IMR-90 (cell line): Measurements from ENCODE around the gene ACOX1. TPM values are rescaled to one million over a fixed set of nuclear protein-coding genes. Genes with fewer than 3 reads are reported as not detected.

Experiments
- ATAC-seq: fragments of 200-7000 bp; cut with Tn5 transposase; 2 replicates; pipeline ENCODE4 v1.9.1; 2020; ENCODE audit warnings: low read depth, mild to moderate bottlenecking, moderate library complexity
- BruUV-seq: library from RNA; stranded (reverse); fragments of 400-500 nt; replicated peaks from 2 replicates; lab custom pipeline; 2021; lab: Mats Ljungman, UMichigan
- CTCF ChIA-PET: fragments of 300-600 bp; formaldehyde crosslinking; extraction: SDS; loops from one replicate; lab custom pipeline; 2021; ENCODE audit warnings: antibody characterized with exemption; lab: Yijun Ruan, JAX
- POLR2A ChIA-PET: fragments of 300-600 bp; sonication (Branson Sonifier 250); formaldehyde crosslinking; loops from one replicate; lab custom pipeline; 2022; ENCODE audit warnings: antibody characterized with exemption; ENCODE audit not compliant: unreplicated experiment; lab: Charles Lee
- DNase-seq: peaks from one replicate; pipeline ENCODE4 v3.0.0; 2013
- H2AFZ ChIP-seq: replicated peaks from 2 replicates; pipeline ENCODE3; 2013; ENCODE audit warnings: low read length, mild to moderate bottlenecking; ENCODE audit not compliant: poor library complexity
- H2AK5ac ChIP-seq: 2 replicates; pipeline ENCODE4 v1.6.1; 2013; ENCODE audit warnings: low read depth, low read length, inconsistent platforms
- H2AK9ac ChIP-seq: replicated peaks from 2 replicates; pipeline ENCODE3; 2013; ENCODE audit warnings: mild to moderate bottlenecking, low read depth, low read length, moderate library complexity; ENCODE audit not compliant: poor library complexity
- H2BK120ac ChIP-seq: 2 replicates; pipeline ENCODE4 v1.6.1; 2013; ENCODE audit warnings: low read depth, low read length, inconsistent platforms
- H2BK15ac ChIP-seq: 3 replicates; pipeline ENCODE4 v1.6.1; 2013; ENCODE audit warnings: low read depth, low read length, inconsistent platforms
- H2BK20ac ChIP-seq: 2 replicates; pipeline ENCODE4 v1.6.1; 2013; ENCODE audit warnings: low read depth, mild to moderate bottlenecking, inconsistent platforms, low read length, moderate library complexity
- H2BK5ac ChIP-seq: 2 replicates; pipeline ENCODE4 v1.6.1; 2013; ENCODE audit warnings: mild to moderate bottlenecking, low read depth, low read length, inconsistent platforms; ENCODE audit not compliant: poor library complexity, severe bottlenecking
- H3K14ac ChIP-seq: replicated peaks from 2 replicates; pipeline ENCODE4 v1.6.1; 2013; ENCODE audit warnings: low read depth, low read length, inconsistent platforms
- H3K18ac ChIP-seq: 2 replicates; pipeline ENCODE4 v1.6.1; 2013; ENCODE audit warnings: low read depth, low read length, control low read depth
- H3K23ac ChIP-seq: 2 replicates; pipeline ENCODE4 v1.6.1; 2013; ENCODE audit warnings: low read depth, low read length, inconsistent platforms
- H3K27ac ChIP-seq: 2 replicates; pipeline ENCODE4 v1.5.1; 2013; ENCODE audit warnings: mild to moderate bottlenecking, control low read depth, low read length; ENCODE audit not compliant: insufficient read depth
- H3K27me3 ChIP-seq: 2 replicates; pipeline ENCODE4 v1.6.1; 2013; ENCODE audit warnings: low read length; ENCODE audit not compliant: control insufficient read depth, insufficient read depth
- H3K36me3 ChIP-seq: 2 replicates; pipeline ENCODE4 v1.6.1; 2013; ENCODE audit warnings: low read length, mixed read lengths; ENCODE audit not compliant: control insufficient read depth, insufficient read depth
- H3K4ac ChIP-seq: 2 replicates; pipeline ENCODE4 v1.6.1; 2013; ENCODE audit warnings: low read depth, low read length, inconsistent platforms
- H3K4me1 ChIP-seq: 2 replicates; pipeline ENCODE4 v1.6.1; 2013; ENCODE audit warnings: low read length, mixed read lengths; ENCODE audit not compliant: control insufficient read depth, insufficient read depth
- H3K4me2 ChIP-seq: 2 replicates; pipeline ENCODE4 v1.6.1; 2013; ENCODE audit warnings: low read depth, mild to moderate bottlenecking, control low read depth, low read length, moderate library complexity
- H3K4me3 ChIP-seq: 2 replicates; pipeline ENCODE4 v1.5.1; 2013; ENCODE audit warnings: low read depth, mild to moderate bottlenecking, control low read depth, low read length, moderate library complexity; ENCODE audit not compliant: insufficient read depth
- H3K56ac ChIP-seq: 2 replicates; pipeline ENCODE4 v1.6.1; 2013; ENCODE audit warnings: low read length, inconsistent platforms; ENCODE audit not compliant: insufficient read depth; ENCODE audit errors: extremely low read depth
- H3K79me1 ChIP-seq, 2 experiments: 2 replicates each; pipeline ENCODE4 v1.6.1; 2013; ENCODE audit warnings: low read length in 2 of 2, inconsistent platforms in 1 of 2, low read depth in 1 of 2
- H3K9ac ChIP-seq: 2 replicates; pipeline ENCODE4 v1.6.1; 2013; ENCODE audit warnings: low read depth, low read length, control low read depth
- H3K9me1 ChIP-seq: 2 replicates; pipeline ENCODE4 v1.6.1; 2013; ENCODE audit warnings: low read length, inconsistent platforms; ENCODE audit not compliant: insufficient read depth
- H3K9me3 ChIP-seq: 2 replicates; pipeline ENCODE4 v1.6.1; 2013; ENCODE audit warnings: low read length; ENCODE audit not compliant: control insufficient read depth, insufficient read depth
- H4K20me1 ChIP-seq: 2 replicates; pipeline ENCODE4 v1.6.1; 2013; ENCODE audit warnings: low read length, inconsistent platforms; ENCODE audit not compliant: insufficient read depth
- H4K5ac ChIP-seq: 2 replicates; pipeline ENCODE4 v1.6.1; 2013; ENCODE audit warnings: mild to moderate bottlenecking, low read depth, low read length, control low read depth
- H4K8ac ChIP-seq, 2 experiments: 2 replicates each; pipeline ENCODE4 v1.6.1; 2013; ENCODE audit warnings: low read depth in 2 of 2, low read length in 2 of 2, control low read depth in 1 of 2, inconsistent platforms in 1 of 2
- H4K91ac ChIP-seq: 2 replicates; pipeline ENCODE4 v1.6.1; 2013; ENCODE audit warnings: low read depth, low read length, inconsistent platforms; ENCODE audit not compliant: insufficient read depth
- BHLHE40 ChIP-seq: fragments of 150-350 bp; IDR thresholded peaks from 2 replicates; pipeline ENCODE4 v1.6.1; 2016; ENCODE audit warnings: mild to moderate bottlenecking, low read depth, low read length
- CEBPB ChIP-seq: IDR thresholded peaks from 2 replicates; pipeline ENCODE4 v1.6.1; 2012; ENCODE audit warnings: low read depth, low read length, improper control_type of control experiment
- CHD1 ChIP-seq: IDR thresholded peaks from 2 replicates; pipeline ENCODE4 v1.6.1; 2012; ENCODE audit warnings: low read depth, low read length, improper control_type of control experiment
- CTCF ChIP-seq: conservative IDR thresholded peaks from 2 replicates; pipeline ENCODE4 v1.5.1; 2012; ENCODE audit warnings: mild to moderate bottlenecking, low read depth, low read length, improper control_type of control experiment
- ELK1 ChIP-seq: fragments of 150-350 bp; IDR thresholded peaks from 2 replicates; pipeline ENCODE4 v1.6.1; 2016; ENCODE audit warnings: low read depth, mild to moderate bottlenecking, low read length, moderate library complexity, borderline replicate concordance
- FOS ChIP-seq: fragments of 150-350 bp; IDR thresholded peaks from 2 replicates; pipeline ENCODE4 v1.6.1; 2016; ENCODE audit warnings: low read depth, low read length
- MAFK ChIP-seq: IDR thresholded peaks from 2 replicates; pipeline ENCODE4 v1.6.1; 2012; ENCODE audit warnings: low read depth, low read length, improper control_type of control experiment
- MAZ ChIP-seq: IDR thresholded peaks from 2 replicates; pipeline ENCODE4 v1.6.1; 2012; ENCODE audit warnings: low read depth, mild to moderate bottlenecking, low read length, improper control_type of control experiment, moderate library complexity, borderline replicate concordance
- MXI1 ChIP-seq: IDR thresholded peaks from 2 replicates; pipeline ENCODE4 v1.6.1; 2012; ENCODE audit warnings: low read depth, mild to moderate bottlenecking, low read length, moderate library complexity, borderline replicate concordance
- NFE2L2 ChIP-seq: fragments of 150-350 bp; IDR thresholded peaks from 2 replicates; pipeline ENCODE4 v1.6.1; 2016; ENCODE audit warnings: low read depth, mild to moderate bottlenecking, low read length
- POLR2A ChIP-seq: IDR thresholded peaks from 2 replicates; pipeline ENCODE4 v1.6.1; 2012; ENCODE audit warnings: mild to moderate bottlenecking, low read depth, low read length
- RAD21 ChIP-seq: IDR thresholded peaks from 2 replicates; pipeline ENCODE4 v1.6.1; 2012; ENCODE audit warnings: low read length, improper control_type of control experiment
- RCOR1 ChIP-seq: IDR thresholded peaks from 2 replicates; pipeline ENCODE4 v1.6.1; 2012; ENCODE audit warnings: mild to moderate bottlenecking, low read length, improper control_type of control experiment; ENCODE audit not compliant: insufficient replicate concordance
- RFX5 ChIP-seq: IDR thresholded peaks from 2 replicates; pipeline ENCODE4 v1.8.0; 2012; ENCODE audit warnings: low read depth, mild to moderate bottlenecking, low read length, moderate library complexity
- SMC3 ChIP-seq: fragments of 150-350 bp; IDR thresholded peaks from 2 replicates; pipeline ENCODE4 v1.6.1; 2016; ENCODE audit warnings: low read depth, mild to moderate bottlenecking, antibody characterized with exemption, low read length, moderate library complexity
- USF2 ChIP-seq: fragments of 150-350 bp; IDR thresholded peaks from 2 replicates; pipeline ENCODE4 v1.6.1; 2017; ENCODE audit warnings: mild to moderate bottlenecking, antibody characterized with exemption, low read length, low read depth
- WGBS, 2 experiments: methylation state at CpG; one replicate each; pipeline versions ENCODE4 v1.1.5 to v1.1.7; 2013; ENCODE audit warnings: missing lambda C conversion rate in 2 of 2; ENCODE audit not compliant: insufficient read length in 1 of 2; ENCODE audit errors: extremely low coverage in 2 of 2; 5-methylcytosine and 5-hydroxymethylcytosine counted together
- dilution Hi-C: fragments of 300-500 bp; cut with HindIII; formaldehyde crosslinking; loops from one replicate; pipeline ENCODE4 v1.14.3; 2018; ENCODE audit warnings: low sequenced_read_pairs; ENCODE audit not compliant: unreplicated experiment
- in situ Hi-C: fragments of 300-500 bp; cut with MboI; formaldehyde crosslinking; loops from 3 replicates; pipeline ENCODE4 v1.14.3; 2019; ENCODE audit warnings: low sequenced_read_pairs, inconsistent platforms, mixed read lengths
- intact Hi-C: fragments of 100-400 bp; cut with micrococcal nuclease; formaldehyde crosslinking; loops from 2 replicates; pipeline ENCODE4 v1.10.0; 2022
- polyA plus RNA-seq, 3 experiments: library from polyadenylated mRNA; depleted of rRNA; stranded (reverse); fragments of >200 nt; gene quantifications; 2 replicates each; pipeline ENCODE4 v1.2.3, GENCODE V29; 2012; ENCODE audit warnings: low replicate concordance in 1 of 3
- total RNA-seq: library from RNA; depleted of rRNA; stranded (reverse); fragments of >200 nt; gene quantifications from 2 replicates; pipeline ENCODE4 v1.2.3, GENCODE V29; 2012

The ACOX1 gene
- total and polyA plus RNA-seq, 2 of the 4 experiments (the other 2 are of a cell fraction): 16.1 to 94.8 TPM

GRCh38 chr17:76022285-76022684 lies 43.3 kb upstream of the ACOX1 start:
- WGBS, 2 experiments: 75% methylated on average over 17 of the region's 24 CpGs; no CpG with 5 or more reads in 1 of the 2 experiments

More at GRCh38 chr17:76022285-76022684, 43.3 kb upstream of the ACOX1 start:
- dilution Hi-C loops (no loop called here), in situ Hi-C loops (no loop called here), intact Hi-C loops (no loop called here)
- Histone ChIP-seq H3K9me3 (no peaks in the 10 kb centered on the region), H3K4ac (no peak overlapping the region), H3K4me1 (no peaks in the 10 kb centered on the region), H3K23ac (no peak overlapping the region), H3K27me3 (peaks cover 23% of the 10 kb centered on the region), H3K36me3 (no peaks in the 10 kb centered on the region), H3K9ac (no peak overlapping the region), H4K8ac (no peak overlapping the region), H2BK15ac (no peak overlapping the region), H2BK120ac (no peak overlapping the region), H3K27ac (no peak overlapping the region), H3K79me1 (no peaks in the 10 kb centered on the region), H2AFZ (no peak overlapping the region), H3K14ac (no peak overlapping the region), H3K4me3 (no peak overlapping the region), H3K9me1 (no peaks in the 10 kb centered on the region), H2AK9ac (no peak overlapping the region), H3K56ac (no peak overlapping the region), H4K5ac (no peak overlapping the region), H2BK5ac (no peak overlapping the region), H2AK5ac (no peak overlapping the region), H4K20me1 (no peaks in the 10 kb centered on the region), H2BK20ac (no peak overlapping the region), H3K18ac (no peak overlapping the region), H4K91ac (no peak overlapping the region), H3K4me2 (no peak overlapping the region)
- DNase-seq (no peak), ATAC-seq (no peak)
- CTCF ChIA-PET: no interaction called here
- TF ChIP-seq RFX5 (no peak), FOS (no peak), NFE2L2 (no peak), RCOR1 (no peak), RAD21 (no peak), POLR2A (no peak), CEBPB (no peak), USF2 (no peak), MAFK (no peak), MAZ (no peak), CHD1 (no peak), ELK1 (no peak), SMC3 (no peak), BHLHE40 (no peak), CTCF (no peak), MXI1 (no peak)
- POLR2A ChIA-PET: interaction anchor here (0.6 kb wide), 1 partner anchor 20 kb away, joined by 3 read pairs; no protein-coding TSS in a partner anchor
- no TSS peak for BruUV-seq
